NT2/D1 (cell line): Measurements from ENCODE around the gene RTN4R.
"Not testable (repeated sequence)": the region's sequence is repeated elsewhere in the genome, so short reads cannot be mapped to it uniquely, and the experiment has no call there.

Experiments used
- DNase-seq: peaks from one replicate; pipeline ENCODE4 v3.0.0-alpha.2; 2011; ENCODE audit warnings: low read depth, low spot score
- H3K27me3 ChIP-seq: 2 replicates; pipeline ENCODE4 v1.6.0; 2011; ENCODE audit warnings: mild to moderate bottlenecking; ENCODE audit not compliant: insufficient read length, insufficient read depth
- H3K36me3 ChIP-seq: 2 replicates; pipeline ENCODE4 v1.6.1; 2011; ENCODE audit warnings: mild to moderate bottlenecking, low read length, mixed read lengths; ENCODE audit not compliant: insufficient read depth, insufficient read length
- H3K4me1 ChIP-seq: 2 replicates; pipeline ENCODE4 v1.5.1; 2011; ENCODE audit not compliant: insufficient read depth, insufficient read length
- H3K4me3 ChIP-seq: 2 replicates; pipeline ENCODE4 v1.5.1; 2011; ENCODE audit warnings: low read depth; ENCODE audit not compliant: insufficient read length
- H3K9ac ChIP-seq: 2 replicates; pipeline ENCODE4 v1.6.0; 2011; ENCODE audit warnings: low read depth; ENCODE audit not compliant: insufficient read length
- H3K9me3 ChIP-seq: 2 replicates; pipeline ENCODE4 v1.5.1; 2011; ENCODE audit warnings: mild to moderate bottlenecking, low read length; ENCODE audit not compliant: insufficient read depth
- SUZ12 ChIP-seq: IDR thresholded peaks from 2 replicates; pipeline ENCODE4 v1.6.1; 2011; ENCODE audit not compliant: insufficient read length, insufficient read depth; ENCODE audit errors: extremely low read depth
- YY1 ChIP-seq: IDR thresholded peaks from 2 replicates; pipeline ENCODE4 v1.6.1; 2011; ENCODE audit not compliant: insufficient read length, insufficient read depth
- ZNF274 ChIP-seq: IDR thresholded peaks from 2 replicates; pipeline ENCODE4 v1.6.1; 2011; ENCODE audit warnings: mild to moderate bottlenecking, low read depth, low read length

The RTN4R gene

GRCh38 chr22:20279662-20280134, 11.6 kb upstream of the RTN4R start:
- H3K9me3 ChIP-seq, result no peaks in the 10 kb centered on the region
- no peak for TF ChIP-seq YY1
- TF ChIP-seq ZNF274, result no peak
- no peak for TF ChIP-seq SUZ12
- no peak overlapping the region for H3K4me3 ChIP-seq
- no peak overlapping the region for H3K9ac ChIP-seq
- no peaks in the 10 kb centered on the region for H3K36me3 ChIP-seq
- peaks cover 6% of the 10 kb centered on the region for H3K4me1 ChIP-seq
- DNase-seq, result no peak
- H3K27me3 ChIP-seq, result no peaks in the 10 kb centered on the region

- not testable (repeated sequence) for H3K27me3 ChIP-seq, H3K9ac ChIP-seq, H3K9me3 ChIP-seq, H3K36me3 ChIP-seq, H3K4me1 ChIP-seq, DNase-seq, H3K4me3 ChIP-seq
Observed at GRCh38 chr22:20278726-20279490, 10.8 kb upstream of the RTN4R start.

GRCh38 chr22:20277936-20278635, 10.0 kb upstream of the RTN4R start:
- not testable (repeated sequence) for H3K27me3 ChIP-seq

GRCh38 chr22:20276468-20276867, 8.3 kb upstream of the RTN4R start:
- Histone ChIP-seq H3K4me3 (no peak overlapping the region), H3K36me3 (no peaks in the 10 kb centered on the region), H3K9ac (no peak overlapping the region), H3K27me3 (no peaks in the 10 kb centered on the region), H3K4me1 (peaks cover 5% of the 10 kb centered on the region), H3K9me3 (no peaks in the 10 kb centered on the region)
- no peak for DNase-seq
- TF ChIP-seq SUZ12, result no peak
- TF ChIP-seq YY1, result no peak

More at GRCh38 chr22:20277936-20278635, 10.0 kb upstream of the RTN4R start:
- H3K9ac ChIP-seq, H3K36me3 ChIP-seq, DNase-seq, H3K9me3 ChIP-seq, H3K4me3 ChIP-seq, H3K4me1 ChIP-seq: not testable (repeated sequence)

GRCh38 chr22:20275836-20276235, 7.7 kb upstream of the RTN4R start:
- no peaks in the 10 kb centered on the region for H3K27me3 ChIP-seq
- H3K4me3 ChIP-seq, result no peak overlapping the region

GRCh38 chr22:20275325-20275724, 7.2 kb upstream of the RTN4R start:
- H3K36me3 ChIP-seq, H3K27me3 ChIP-seq, H3K9me3 ChIP-seq, H3K9ac ChIP-seq, H3K4me3 ChIP-seq, H3K4me1 ChIP-seq, DNase-seq: not testable (repeated sequence)

More at GRCh38 chr22:20275836-20276235, 7.7 kb upstream of the RTN4R start:
- TF ChIP-seq SUZ12 (no peak), ZNF274 (no peak), YY1 (no peak)
- H3K9ac ChIP-seq, result no peak overlapping the region
- peaks cover 3% of the 10 kb centered on the region for H3K4me1 ChIP-seq
- no peaks in the 10 kb centered on the region for H3K9me3 ChIP-seq
- H3K36me3 ChIP-seq, result no peaks in the 10 kb centered on the region
- DNase-seq, result no peak

- DNase-seq, H3K36me3 ChIP-seq, H3K9ac ChIP-seq: not testable (repeated sequence)
Observed at GRCh38 chr22:20274374-20274773, 6.3 kb upstream of the RTN4R start.

GRCh38 chr22:20273758-20274181, 5.7 kb upstream of the RTN4R start:
- no peaks in the 10 kb centered on the region for H3K9me3 ChIP-seq
- TF ChIP-seq YY1 (no peak), ZNF274 (no peak), SUZ12 (no peak)
- H3K27me3 ChIP-seq, result no peaks in the 10 kb centered on the region
- no peak overlapping the region for H3K9ac ChIP-seq
- H3K4me3 ChIP-seq, result no peak overlapping the region
- H3K36me3 ChIP-seq, result no peaks in the 10 kb centered on the region
- H3K4me1 ChIP-seq, result peaks cover 7% of the 10 kb centered on the region
- no peak for DNase-seq

More at GRCh38 chr22:20274374-20274773, 6.3 kb upstream of the RTN4R start:
- not testable (repeated sequence) for H3K4me1 ChIP-seq, H3K9me3 ChIP-seq, H3K27me3 ChIP-seq, H3K4me3 ChIP-seq
